Activated CD4-positive, alpha-beta T cell treated with anti-CD3 and anti-CD28 coated beads for 36 hours (primary cell): ENCODE results near the gene UCKL1. TPM values are rescaled to one million over a fixed set of nuclear protein-coding genes. Genes with fewer than 3 reads are reported as not detected.
A peak's percentile ranks its signal among the peaks of the same experiment; 100 is the strongest.
"Not testable (repeated sequence)": the region's sequence is repeated elsewhere in the genome, so short reads cannot be mapped to it uniquely, and the experiment has no call there.

Source experiments
- ATAC-seq: fragments of 200-7000 bp; cut with Tn5 transposase; one replicate; pipeline ENCODE4 v1.10.0; 2021; ENCODE audit warnings: mild to moderate bottlenecking, moderate library complexity
- CTCF ChIA-PET: fragments of 350-600 bp; sonication (Branson Sonifier 250); formaldehyde crosslinking; loops from one replicate; lab custom pipeline; 2021; ENCODE audit warnings: antibody characterized with exemption; lab: Charles Lee
- POLR2A ChIA-PET: fragments of 350-600 bp; sonication (Branson Sonifier 250); formaldehyde crosslinking; loops from one replicate; lab custom pipeline; 2021; ENCODE audit warnings: antibody characterized with exemption, inconsistent platforms; lab: Charles Lee
- DNase-seq: peaks from one replicate; pipeline ENCODE4 v3.0.0-alpha.2; 2020
- H3K27ac Mint-ChIP-seq: one replicate; pipeline ENCODE4 v1.8.0; 2021; ENCODE audit warnings: mixed read lengths
- H3K27me3 Mint-ChIP-seq: one replicate; pipeline ENCODE4 v1.8.0; 2021; ENCODE audit warnings: mixed read lengths
- H3K36me3 Mint-ChIP-seq: one replicate; pipeline ENCODE4 v1.8.0; 2021; ENCODE audit warnings: low read depth, mixed read lengths
- H3K4me1 Mint-ChIP-seq: one replicate; pipeline ENCODE4 v1.8.0; 2021; ENCODE audit warnings: mixed read lengths
- H3K4me3 Mint-ChIP-seq: one replicate; pipeline ENCODE4 v1.8.0; 2021; ENCODE audit warnings: mild to moderate bottlenecking, moderate library complexity, mixed read lengths
- H3K9me3 Mint-ChIP-seq: one replicate; pipeline ENCODE4 v1.8.0; 2021; ENCODE audit warnings: low read depth, mixed read lengths
- intact Hi-C, 2 experiments: fragments of 100-400 bp; cut with DNase I in 1 of 2; cut with micrococcal nuclease in 1 of 2; formaldehyde crosslinking; loops; one replicate each; pipeline versions ENCODE4 v1.14.2 to v1.15.1; 2022 to 2024; cut with DNase I, micrococcal nuclease
- total RNA-seq, 2 experiments: library from RNA; stranded (reverse); gene quantifications; one replicate each; pipeline ENCODE4 v1.2.3, GENCODE V29; 2021

The UCKL1 gene
- total RNA-seq, 2 experiments from 2014 or later: 28.3 to 32.2 TPM

GRCh38 chr20:63931735-63932134, 24.5 kb downstream of the UCKL1 start:
- no peaks in the 10 kb centered on the region for H3K4me1 Mint-ChIP-seq
- H3K27ac Mint-ChIP-seq: peak overlapping the region; percentile 0
- POLR2A ChIA-PET: no interaction called here
- CTCF ChIA-PET: interaction anchor here (1.2 kb wide), 1 partner anchor 30 kb away, joined by 5 read pairs; no protein-coding TSS in a partner anchor
- peaks cover 51% of the 10 kb centered on the region for H3K36me3 Mint-ChIP-seq
- ATAC-seq (no peak), DNase-seq (no peak)
- no peaks in the 10 kb centered on the region for H3K27me3 Mint-ChIP-seq
- no peak overlapping the region for H3K4me3 Mint-ChIP-seq
- intact Hi-C loops: no loop called here
- H3K9me3 Mint-ChIP-seq: no peaks in the 10 kb centered on the region

GRCh38 chr20:63930971-63931553, 25.2 kb downstream of the UCKL1 start:
- no peak overlapping the region for H3K27ac Mint-ChIP-seq
- no peaks in the 10 kb centered on the region for H3K9me3 Mint-ChIP-seq
- no peaks in the 10 kb centered on the region for H3K27me3 Mint-ChIP-seq
- POLR2A ChIA-PET: no interaction called here
- DNase-seq (no peak), ATAC-seq (no peak)
- H3K36me3 Mint-ChIP-seq: peaks cover 49% of the 10 kb centered on the region
- peaks cover 2% of the 10 kb centered on the region for H3K4me1 Mint-ChIP-seq
- intact Hi-C loops: no loop called here
- no peak overlapping the region for H3K4me3 Mint-ChIP-seq
- CTCF ChIA-PET: no interaction called here

GRCh38 chr20:63929473-63929883, 26.7 kb downstream of the UCKL1 start:
- DNase-seq, H3K4me3 Mint-ChIP-seq, H3K27ac Mint-ChIP-seq, ATAC-seq, H3K9me3 Mint-ChIP-seq, intact Hi-C loops, H3K4me1 Mint-ChIP-seq, H3K27me3 Mint-ChIP-seq: not testable (repeated sequence)
- peaks cover 41% of the 10 kb centered on the region for H3K36me3 Mint-ChIP-seq
- ChIA-PET POLR2A (interaction anchor here (1.1 kb wide), 1 partner anchor 26 kb away, joined by 7 read pairs; no protein-coding TSS in a partner anchor), CTCF (interaction anchor here (0.5 to 0.7 kb wide), 2 partner anchors 25 to 63 kb away, joined by 3 read pairs; no protein-coding TSS in a partner anchor)

- Mint-ChIP-seq H3K4me3 (no peak overlapping the region), H3K9me3 (no peaks in the 10 kb centered on the region), H3K27ac (no peak overlapping the region), H3K36me3 (peaks cover 41% of the 10 kb centered on the region), H3K4me1 (peaks cover 3% of the 10 kb centered on the region), H3K27me3 (no peaks in the 10 kb centered on the region)
- intact Hi-C loops: no loop called here
- POLR2A ChIA-PET: interaction anchor here (1.1 kb wide), 1 partner anchor 25 kb away, joined by 7 read pairs; no protein-coding TSS in a partner anchor
- CTCF ChIA-PET: interaction anchor here (0.5 to 0.7 kb wide), 2 partner anchors 25 to 59 kb away, joined by 3 to 4 read pairs; no protein-coding TSS in a partner anchor
- DNase-seq (no peak), ATAC-seq (no peak)
Observed at GRCh38 chr20:63929071-63929470, 27.1 kb downstream of the UCKL1 start.

GRCh38 chr20:63926298-63926697, 29.9 kb downstream of the UCKL1 start:
- H3K36me3 Mint-ChIP-seq: peaks cover 32% of the 10 kb centered on the region
- intact Hi-C loops: no loop called here
- no peaks in the 10 kb centered on the region for H3K27me3 Mint-ChIP-seq
- H3K4me3 Mint-ChIP-seq: no peak overlapping the region
- DNase-seq (no peak), ATAC-seq (no peak)
- H3K27ac Mint-ChIP-seq: peak overlapping the region; percentile 29
- ChIA-PET CTCF (no interaction called here), POLR2A (no interaction called here)
- H3K4me1 Mint-ChIP-seq: peaks cover 7% of the 10 kb centered on the region
- no peaks in the 10 kb centered on the region for H3K9me3 Mint-ChIP-seq

- H3K4me1 Mint-ChIP-seq: peaks cover 7% of the 10 kb centered on the region
- no peak overlapping the region for H3K4me3 Mint-ChIP-seq
- DNase-seq (no peak), ATAC-seq (no peak)
- intact Hi-C loops: no loop called here
- peaks cover 18% of the 10 kb centered on the region for H3K36me3 Mint-ChIP-seq
- H3K27me3 Mint-ChIP-seq: no peaks in the 10 kb centered on the region
- no peaks in the 10 kb centered on the region for H3K9me3 Mint-ChIP-seq
- H3K27ac Mint-ChIP-seq: no peak overlapping the region
- POLR2A ChIA-PET: no interaction called here
- CTCF ChIA-PET: no interaction called here
Observed at GRCh38 chr20:63924241-63924640, 32.0 kb downstream of the UCKL1 start.

- ATAC-seq: no peak
Observed at GRCh38 chr20:63923651-63924050, 32.6 kb downstream of the UCKL1 start.

GRCh38 chr20:63920226-63920625, 36.0 kb downstream of the UCKL1 start:
- no peak for DNase-seq
- intact Hi-C loops: no loop called here
- ChIA-PET POLR2A (no interaction called here), CTCF (no interaction called here)
- H3K4me1 Mint-ChIP-seq: peaks cover 15% of the 10 kb centered on the region
- no peak overlapping the region for H3K4me3 Mint-ChIP-seq
- ATAC-seq: no peak
- peaks cover 17% of the 10 kb centered on the region for H3K36me3 Mint-ChIP-seq
- no peak overlapping the region for H3K27ac Mint-ChIP-seq
- H3K27me3 Mint-ChIP-seq: no peaks in the 10 kb centered on the region
- H3K9me3 Mint-ChIP-seq: no peaks in the 10 kb centered on the region

More at GRCh38 chr20:63923651-63924050, 32.6 kb downstream of the UCKL1 start:
- no peak overlapping the region for H3K4me3 Mint-ChIP-seq
- POLR2A ChIA-PET: no interaction called here
- CTCF ChIA-PET: interaction anchor here (0.7 kb wide), 1 partner anchor 45 kb away, joined by 6 read pairs; no protein-coding TSS in a partner anchor
- no peak overlapping the region for H3K27ac Mint-ChIP-seq
- H3K27me3 Mint-ChIP-seq: no peaks in the 10 kb centered on the region
- intact Hi-C loops: no loop called here
- H3K4me1 Mint-ChIP-seq: peaks cover 7% of the 10 kb centered on the region
- no peak for DNase-seq
- H3K36me3 Mint-ChIP-seq: peaks cover 12% of the 10 kb centered on the region
- H3K9me3 Mint-ChIP-seq: no peaks in the 10 kb centered on the region

- DNase-seq: no peak
- H3K27me3 Mint-ChIP-seq: no peaks in the 10 kb centered on the region
- ChIA-PET CTCF (interaction anchor here (1.3 to 1.4 kb wide), 2 partner anchors 14 to 17 kb away, joined by 4 to 6 read pairs; no protein-coding TSS in a partner anchor), POLR2A (no interaction called here)
- H3K4me1 Mint-ChIP-seq: peaks cover 15% of the 10 kb centered on the region
- no peaks in the 10 kb centered on the region for H3K9me3 Mint-ChIP-seq
- H3K27ac Mint-ChIP-seq: no peak overlapping the region
- H3K4me3 Mint-ChIP-seq: no peak overlapping the region
- H3K36me3 Mint-ChIP-seq: peaks cover 24% of the 10 kb centered on the region
- ATAC-seq: no peak
- intact Hi-C loops: no loop called here
Observed at GRCh38 chr20:63919130-63919529, 37.1 kb downstream of the UCKL1 start.

- CTCF ChIA-PET: interaction anchor here (0.7 to 1.5 kb wide), 5 partner anchors 15 to 220 kb away, joined by 3 to 6 read pairs (median 4); partner anchors contain the start of gene DNAJC5
- POLR2A ChIA-PET: no interaction called here
Observed at GRCh38 chr20:63917811-63918210, 38.4 kb downstream of the UCKL1 start.

GRCh38 chr20:63916371-63916939, 39.8 kb downstream of the UCKL1 start:
- Mint-ChIP-seq H3K36me3 (peaks cover 27% of the 10 kb centered on the region), H3K4me1 (peaks cover 16% of the 10 kb centered on the region)
- POLR2A ChIA-PET, DNase-seq, intact Hi-C loops, ATAC-seq, H3K27ac Mint-ChIP-seq, CTCF ChIA-PET, H3K9me3 Mint-ChIP-seq, H3K27me3 Mint-ChIP-seq, H3K4me3 Mint-ChIP-seq: not testable (repeated sequence)

More at GRCh38 chr20:63917811-63918210, 38.4 kb downstream of the UCKL1 start:
- DNase-seq (no peak), ATAC-seq (no peak)
- H3K9me3 Mint-ChIP-seq: no peaks in the 10 kb centered on the region
- peaks cover 14% of the 10 kb centered on the region for H3K4me1 Mint-ChIP-seq
- H3K4me3 Mint-ChIP-seq: no peak overlapping the region
- H3K27me3 Mint-ChIP-seq: no peaks in the 10 kb centered on the region
- H3K27ac Mint-ChIP-seq: peak overlapping the region; percentile 19
- intact Hi-C loops: no loop called here
- peaks cover 27% of the 10 kb centered on the region for H3K36me3 Mint-ChIP-seq

GRCh38 chr20:63915471-63915870, 40.7 kb downstream of the UCKL1 start:
- H3K4me1 Mint-ChIP-seq: peaks cover 25% of the 10 kb centered on the region
- H3K27me3 Mint-ChIP-seq: no peaks in the 10 kb centered on the region
- ChIA-PET POLR2A (no interaction called here), CTCF (no interaction called here)
- DNase-seq (no peak), ATAC-seq (no peak)
- no peak overlapping the region for H3K4me3 Mint-ChIP-seq
- no peak overlapping the region for H3K27ac Mint-ChIP-seq
- no peaks in the 10 kb centered on the region for H3K9me3 Mint-ChIP-seq
- H3K36me3 Mint-ChIP-seq: peaks cover 27% of the 10 kb centered on the region
- intact Hi-C loops: no loop called here
